GM20000 (cell line): ENCODE data around the gene MMADHC.
"Not testable (repeated sequence)": the region's sequence is repeated elsewhere in the genome, so short reads cannot be mapped to it uniquely, and the experiment has no call there.

ENCODE experiments used
- DNase-seq: peaks from one replicate; pipeline ENCODE4 v3.0.0; 2012; ENCODE audit warnings: low spot score
- TF ChIP-seq, protein P1 (sequence below): IDR thresholded peaks from 2 replicates; pipeline ENCODE4 v1.5.1; 2012; ENCODE audit warnings: mild to moderate bottlenecking, control low read depth; ENCODE audit errors: extremely low read depth, missing control alignments

Gene MMADHC

DNA sequence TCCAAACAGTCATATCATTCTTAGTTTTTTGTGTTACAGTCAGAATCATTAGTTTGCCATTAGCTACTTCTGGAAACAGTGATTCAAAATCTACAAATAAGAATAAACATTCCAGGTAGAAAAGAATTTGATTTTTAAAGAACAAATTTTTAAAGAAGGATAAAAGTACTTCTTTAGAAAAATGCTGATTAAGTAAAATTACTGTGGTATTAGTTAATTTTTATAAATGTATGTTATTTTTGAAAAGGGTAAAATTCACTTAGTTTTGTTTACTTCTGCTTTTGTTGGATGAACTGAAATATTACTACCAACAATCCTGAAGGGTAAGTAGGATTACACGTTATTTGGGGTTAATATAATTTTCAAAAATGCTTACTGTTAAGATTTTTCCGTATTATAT is 11.8 kb downstream of the MMADHC start:
- TF ChIP-seq, protein P1, sequence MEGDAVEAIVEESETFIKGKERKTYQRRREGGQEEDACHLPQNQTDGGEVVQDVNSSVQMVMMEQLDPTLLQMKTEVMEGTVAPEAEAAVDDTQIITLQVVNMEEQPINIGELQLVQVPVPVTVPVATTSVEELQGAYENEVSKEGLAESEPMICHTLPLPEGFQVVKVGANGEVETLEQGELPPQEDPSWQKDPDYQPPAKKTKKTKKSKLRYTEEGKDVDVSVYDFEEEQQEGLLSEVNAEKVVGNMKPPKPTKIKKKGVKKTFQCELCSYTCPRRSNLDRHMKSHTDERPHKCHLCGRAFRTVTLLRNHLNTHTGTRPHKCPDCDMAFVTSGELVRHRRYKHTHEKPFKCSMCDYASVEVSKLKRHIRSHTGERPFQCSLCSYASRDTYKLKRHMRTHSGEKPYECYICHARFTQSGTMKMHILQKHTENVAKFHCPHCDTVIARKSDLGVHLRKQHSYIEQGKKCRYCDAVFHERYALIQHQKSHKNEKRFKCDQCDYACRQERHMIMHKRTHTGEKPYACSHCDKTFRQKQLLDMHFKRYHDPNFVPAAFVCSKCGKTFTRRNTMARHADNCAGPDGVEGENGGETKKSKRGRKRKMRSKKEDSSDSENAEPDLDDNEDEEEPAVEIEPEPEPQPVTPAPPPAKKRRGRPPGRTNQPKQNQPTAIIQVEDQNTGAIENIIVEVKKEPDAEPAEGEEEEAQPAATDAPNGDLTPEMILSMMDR = no peak
- no peak for DNase-seq

GRCh38 chr2:149575277-149575676 is 12.3 kb downstream of the MMADHC start:
- TF ChIP-seq, protein P1 = no peak
- DNase-seq = no peak

GRCh38 chr2:149573760-149574159 is 13.8 kb downstream of the MMADHC start:
- TF ChIP-seq, protein P1 = no peak
- no peak for DNase-seq

- no peak for DNase-seq
- TF ChIP-seq, protein P1 = no peak
Observed at GRCh38 chr2:149572102-149572953, 15.2 kb downstream of the MMADHC start.

DNA sequence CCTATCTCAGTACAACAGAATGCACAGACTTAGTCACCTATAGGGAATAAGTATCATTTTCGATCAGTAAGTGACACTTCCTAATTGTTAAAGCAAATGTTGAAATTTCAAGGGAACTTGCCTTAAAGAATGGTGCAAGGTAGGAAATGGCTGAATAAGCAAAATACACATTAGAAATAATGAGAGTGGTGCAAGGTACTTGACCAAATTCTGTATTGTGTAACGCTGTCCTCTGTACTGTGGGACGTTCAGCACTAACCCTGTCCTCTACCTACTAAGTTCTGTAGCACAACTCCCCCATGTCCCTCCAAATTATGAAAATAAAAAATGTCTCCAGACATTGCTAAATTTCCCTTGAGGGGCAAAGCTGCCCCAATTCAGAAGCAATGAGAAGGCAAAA is 19.4 kb downstream of the MMADHC start:
- no peak for DNase-seq
- TF ChIP-seq, protein P1 = no peak

GRCh38 chr2:149566652-149567051 is 20.9 kb downstream of the MMADHC start:
- DNase-seq = no peak
- TF ChIP-seq, protein P1 = no peak

DNA sequence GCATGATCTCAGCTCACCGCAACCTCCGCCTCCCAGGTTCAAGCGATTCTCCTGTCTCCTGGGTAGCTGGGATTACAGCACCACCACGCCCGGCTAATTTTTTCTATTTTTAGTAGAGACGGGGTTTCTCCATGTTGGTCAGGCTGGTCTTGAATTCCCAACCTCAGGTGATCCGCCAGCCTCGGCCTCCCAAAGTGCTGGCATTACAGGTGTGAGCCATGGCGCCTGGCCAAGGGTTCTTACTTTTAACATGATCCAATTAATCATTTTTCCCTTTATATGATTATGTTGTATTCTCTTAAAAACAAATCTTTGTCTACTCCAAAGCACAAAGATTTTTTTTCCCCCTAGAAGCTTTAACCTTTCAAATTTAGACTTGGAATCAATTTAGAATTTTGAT is 21.9 kb downstream of the MMADHC start:
- not testable (repeated sequence) for DNase-seq

- TF ChIP-seq, protein P1 = no peak
- DNase-seq = no peak
Observed at GRCh38 chr2:149564983-149565382, 22.6 kb downstream of the MMADHC start.
